WI38 (cell line): Measurements from ENCODE around the gene DXO.

ENCODE experiments used
- H3K4me3 ChIP-seq: 2 replicates; pipeline ENCODE4 v1.5.1; 2011; ENCODE audit warnings: low read depth, mild to moderate bottlenecking, control low read depth, low read length
- CTCF ChIP-seq: IDR thresholded peaks from 2 replicates; pipeline ENCODE4 v1.5.1; 2012; ENCODE audit warnings: low read depth, mild to moderate bottlenecking, control low read depth, low read length

DXO gene

GRCh38 chr6:31954511-31954910 lies 17.4 kb downstream of the DXO start:
- no peak overlapping the region for H3K4me3 ChIP-seq
- TF ChIP-seq CTCF, result no peak

- no peak overlapping the region for H3K4me3 ChIP-seq
- no peak for TF ChIP-seq CTCF
Observed at GRCh38 chr6:31952890-31953289, 19.0 kb downstream of the DXO start.

DNA sequence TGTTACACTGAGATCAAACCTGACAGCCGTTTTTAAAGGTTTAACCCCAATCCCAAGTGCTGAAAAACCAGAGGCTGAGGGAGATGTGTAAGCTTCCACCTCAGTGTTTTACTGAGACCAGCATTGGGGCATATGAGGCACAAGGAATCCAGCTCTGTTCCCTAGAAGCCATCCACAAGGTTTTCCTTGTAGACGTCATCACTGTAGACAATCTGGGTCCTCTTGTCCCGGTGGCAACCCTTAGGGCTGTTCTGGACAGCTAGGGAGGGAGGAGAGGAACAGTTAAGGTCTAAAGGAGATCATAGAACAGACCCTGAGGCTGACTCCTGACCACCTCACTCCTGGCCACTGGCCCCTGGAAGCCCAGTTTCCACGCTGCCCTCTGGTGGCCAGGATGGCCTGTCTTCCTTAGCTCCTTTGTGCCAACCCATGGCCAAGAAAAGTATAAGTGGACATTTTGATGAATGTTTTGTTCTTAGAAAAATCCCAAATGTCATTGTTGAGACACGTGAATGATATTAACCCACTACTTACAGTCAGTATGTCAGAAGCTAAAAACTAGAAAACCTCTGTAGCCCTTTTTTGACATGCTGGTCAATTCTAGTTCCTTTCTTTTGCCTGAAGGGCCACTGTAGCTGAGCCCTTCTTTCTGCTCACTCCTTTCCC lies 19.7 kb downstream of the DXO start:
- H3K4me3 ChIP-seq, result no peak overlapping the region
- peak; percentile 78 for TF ChIP-seq CTCF

DNA sequence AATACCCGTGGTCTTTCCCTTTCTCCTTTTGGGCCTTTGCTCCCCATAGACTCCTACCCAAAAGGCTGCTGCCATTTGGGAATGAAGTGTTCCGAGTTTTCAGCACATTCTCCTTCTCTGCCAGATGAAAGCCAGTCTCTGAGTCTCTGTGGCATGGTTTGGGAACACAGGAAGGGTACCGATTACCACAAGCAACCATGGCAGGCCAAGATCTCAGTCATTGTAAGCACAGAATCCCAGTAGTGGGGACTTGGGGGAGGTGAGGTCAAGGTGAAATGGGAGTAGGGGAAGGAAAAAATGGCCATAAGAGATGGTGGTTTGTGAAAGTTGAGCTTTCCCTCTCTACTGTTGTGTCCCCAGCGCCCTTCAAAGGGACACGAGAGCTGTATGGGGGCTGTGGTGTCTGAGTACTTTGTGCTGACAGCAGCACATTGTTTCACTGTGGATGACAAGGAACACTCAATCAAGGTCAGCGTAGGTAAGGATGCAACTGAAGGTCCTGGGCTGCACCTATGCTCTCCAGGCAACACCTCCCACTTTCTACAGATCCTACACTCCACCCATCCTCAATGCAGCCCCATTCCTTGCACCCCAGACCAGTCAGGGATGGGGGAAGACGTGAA lies 21.9 kb downstream of the DXO start:
- TF ChIP-seq CTCF, result no peak
- no peak overlapping the region for H3K4me3 ChIP-seq

- no peak for TF ChIP-seq CTCF
Observed at GRCh38 chr6:31948753-31949413, 23.1 kb downstream of the DXO start.

GRCh38 chr6:31948306-31948705 lies 23.6 kb downstream of the DXO start:
- TF ChIP-seq CTCF, result no peak
- H3K4me3 ChIP-seq, result no peak overlapping the region

More at GRCh38 chr6:31948753-31949413, 23.1 kb downstream of the DXO start:
- no peak overlapping the region for H3K4me3 ChIP-seq

- H3K4me3 ChIP-seq, result no peak overlapping the region
- TF ChIP-seq CTCF, result no peak
Observed at GRCh38 chr6:31947864-31948263, 24.1 kb downstream of the DXO start.
